ENCODE data around the gene RBMS3. TPM values are rescaled to one million over a fixed set of nuclear protein-coding genes. Genes with fewer than 3 reads are reported as not detected.
A peak's percentile ranks its signal among the peaks of the same experiment; 100 is the strongest.

RBMS3 gene
- total and polyA plus RNA-seq, 2 of the 8 experiments (the other 6 are each of a cell fraction or from before 2014, with no cell fraction given) = 3.7 to 6.9 TPM

- no peak overlapping the region for H3K18ac ChIP-seq (ENCODE audit: extremely low read depth, low read length)
- no peak overlapping the region for H2AFZ ChIP-seq (ENCODE audit: low read length)
- H3K23me2 ChIP-seq (ENCODE audit: low read depth, low read length) = no peaks in the 10 kb centered on the region
- ChIA-PET CTCF (ENCODE audit: partially characterized antibody) (interaction anchor here (1.7 kb wide), 1 partner anchor 419 kb away, joined by 4 read pairs; no protein-coding TSS in a partner anchor), POLR2A (ENCODE audit: partially characterized antibody) (no interaction called here)
- H3K4me2 ChIP-seq (ENCODE audit: insufficient read depth in 1 of 2, low read depth in 2 of 2, low read length in 2 of 2) = no peak overlapping the region
- H3K4me3 ChIP-seq (ENCODE audit: extremely low read depth in 1 of 4, insufficient read depth in 2 of 4, low read depth in 3 of 4, low read length in 4 of 4) = no peak overlapping the region
- no peak overlapping the region for H3K9ac ChIP-seq (replicated peaks in 1 of 4; ENCODE audit: extremely low read depth in 1 of 4, low read depth in 3 of 4, low read length in 3 of 4)
- H3K27ac ChIP-seq (ENCODE audit: low read depth, low read length) = no peak overlapping the region
- H3K4ac ChIP-seq (replicated peaks; ENCODE audit: insufficient read length, low read depth, low read length) = no peak overlapping the region
- no peak overlapping the region for H2BK15ac ChIP-seq (ENCODE audit: low read length)
- no peaks in the 10 kb centered on the region for H3K79me2 ChIP-seq (ENCODE audit: control insufficient read depth in 1 of 2, insufficient read depth in 2 of 2, low read length in 2 of 2)
- H2BK20ac ChIP-seq (ENCODE audit: low read length) = no peak overlapping the region
- 90% methylated on average over 3 of the region's 3 CpGs; no CpG with 5 or more reads in 1 of the 2 experiments for WGBS, 2 experiments (ENCODE audit: extremely low coverage in 1 of 2, insufficient coverage in 1 of 2, insufficient read length in 1 of 2, insufficient replicate concordance in 2 of 2, low coverage in 1 of 2, low lambda C conversion rate in 2 of 2, missing lambda C conversion rate in 1 of 2)
- no peaks in the 10 kb centered on the region for H3K9me3 ChIP-seq (ENCODE audit: insufficient read depth in 2 of 2, low read depth in 1 of 2, low read length in 1 of 2)
- H2BK5ac ChIP-seq (ENCODE audit: low read depth, low read length) = no peak overlapping the region
- no peak overlapping the region for H4K8ac ChIP-seq (ENCODE audit: extremely low read depth, insufficient read depth, low read length)
- no peak for DNase-seq (ENCODE audit: low read depth in 1 of 2, low spot score in 2 of 2)
- H3K4me1 ChIP-seq (replicated peaks in 1 of 4; ENCODE audit: control insufficient read depth in 3 of 4, insufficient read depth in 4 of 4, low read length in 3 of 4) = peaks cover 0 to 4% (median 1%) of the 10 kb centered on the region in 4 experiments; a peak in 2 of 7 replicates
- no peak overlapping the region for H2AK5ac ChIP-seq (ENCODE audit: low read depth, low read length)
- no peaks in the 10 kb centered on the region for H4K20me1 ChIP-seq (replicated peaks in 1 of 2; ENCODE audit: control insufficient read depth in 1 of 2, insufficient read depth in 2 of 2, low read length in 2 of 2)
- no peak overlapping the region for H3K23ac ChIP-seq (ENCODE audit: insufficient read length)
- no peak overlapping the region for H2BK12ac ChIP-seq (ENCODE audit: low read depth, low read length)
- no peak overlapping the region for H2BK120ac ChIP-seq (replicated peaks; ENCODE audit: low read depth, low read length)
- no peaks in the 10 kb centered on the region for H3K27me3 ChIP-seq (replicated peaks in 1 of 4; ENCODE audit: control insufficient read depth in 3 of 4, extremely low read depth in 1 of 4, insufficient read depth in 3 of 4, low read length in 3 of 4)
- no peak overlapping the region for H3K14ac ChIP-seq (ENCODE audit: insufficient read length)
- H3K56ac ChIP-seq (replicated peaks; ENCODE audit: insufficient read length, low read depth, low read length) = no peak overlapping the region
- no peaks in the 10 kb centered on the region for H3K79me1 ChIP-seq (ENCODE audit: low read depth, low read length)
- H4K5ac ChIP-seq (ENCODE audit: insufficient read length, low read depth, low read length) = no peak overlapping the region
- H4K91ac ChIP-seq (replicated peaks; ENCODE audit: insufficient read length, low read length) = no peak overlapping the region
- H3K36me3 ChIP-seq (ENCODE audit: control insufficient read depth in 2 of 4, insufficient read depth in 4 of 4, low read length in 3 of 4) = no peaks in the 10 kb centered on the region
- peak; percentile 24 for FAIRE-seq
- no peak for TF ChIP-seq TAF1 (IDR thresholded peaks at IDR 0.05; ENCODE audit: low read depth, low read length)
- TF ChIP-seq EGR1 (IDR thresholded peaks at IDR 0.05; ENCODE audit: borderline replicate concordance, low read depth, low read length) = no peak
- no peak for TF ChIP-seq CTBP2 (IDR thresholded peaks at IDR 0.05; ENCODE audit: borderline replicate concordance, insufficient read depth, insufficient read length, low read length)
Observed at GRCh38 chr3:29334706-29335105, 53.8 kb downstream of the RBMS3 start.
